ENCODE measurements around the gene SLC38A6.
"Not testable (repeated sequence)": the region's sequence is repeated elsewhere in the genome, so short reads cannot be mapped to it uniquely, and the experiment has no call there.

The SLC38A6 gene

DNA sequence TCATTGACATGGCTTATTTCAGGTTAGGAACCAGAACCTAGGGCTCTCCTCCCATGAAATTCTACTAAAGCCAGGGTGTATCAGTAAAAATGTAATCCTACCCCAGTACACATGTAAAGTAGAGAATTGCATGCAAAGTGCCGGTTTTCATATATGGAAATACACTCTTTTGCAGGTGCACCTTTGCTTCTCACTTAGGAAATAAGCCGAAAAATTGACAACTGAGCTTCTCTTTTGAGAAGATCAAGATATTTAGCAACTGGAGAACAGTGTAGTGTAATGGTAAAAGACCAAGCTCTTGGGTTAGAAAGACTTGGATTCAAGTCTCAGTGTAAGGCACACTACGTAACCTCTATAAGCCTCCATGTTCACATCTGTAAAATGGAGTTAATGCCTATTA lies 82.4 kb downstream of the SLC38A6 start:
- DNase-seq = no peak

DNA sequence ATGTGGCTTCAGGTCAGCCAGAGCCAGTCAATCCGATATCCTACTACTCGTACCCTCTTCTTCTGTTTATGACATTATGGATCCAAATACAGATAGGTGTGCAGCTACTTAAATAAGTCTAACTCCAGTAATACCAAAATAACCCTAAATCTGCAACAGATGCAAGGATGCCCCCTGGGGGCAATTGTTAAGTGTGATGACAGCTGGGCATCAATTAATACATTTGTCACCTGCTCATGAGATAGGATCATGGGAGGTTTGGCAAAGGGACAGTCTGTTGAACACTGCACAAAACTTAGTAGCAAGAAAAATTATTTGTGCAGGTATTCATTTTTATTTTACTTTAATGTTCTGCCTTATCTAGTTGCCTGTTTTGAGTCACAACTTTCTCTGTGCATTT lies 83.2 kb downstream of the SLC38A6 start:
- no peak for DNase-seq

- DNase-seq = no peak
Observed at GRCh38 chr14:61064856-61065255, 83.8 kb downstream of the SLC38A6 start.

- no peak for DNase-seq
Observed at GRCh38 chr14:61065656-61066055, 84.6 kb downstream of the SLC38A6 start.

- DNase-seq = not testable (repeated sequence)
Observed at GRCh38 chr14:61072442-61072841, 91.4 kb downstream of the SLC38A6 start.

DNA sequence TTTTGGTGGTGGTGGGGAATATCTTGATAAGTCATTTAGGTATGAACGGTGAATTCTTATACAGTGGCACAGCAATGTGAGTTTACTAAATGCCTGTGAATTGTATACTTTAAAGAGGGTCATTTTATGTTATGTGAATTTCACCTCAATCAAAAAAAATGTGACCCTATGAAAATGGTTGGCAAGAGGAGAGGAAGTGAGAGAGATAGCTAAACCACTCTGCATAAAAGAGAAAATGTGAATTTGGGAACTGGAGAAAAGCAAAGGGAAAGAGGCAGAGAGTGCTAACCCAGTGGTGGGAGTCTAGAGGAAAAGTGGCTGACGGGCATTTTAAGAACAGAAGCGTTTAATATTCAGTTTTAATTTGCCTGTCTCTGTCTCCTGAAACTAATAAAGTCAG lies 93.8 kb downstream of the SLC38A6 start:
- DNase-seq = no peak

DNA sequence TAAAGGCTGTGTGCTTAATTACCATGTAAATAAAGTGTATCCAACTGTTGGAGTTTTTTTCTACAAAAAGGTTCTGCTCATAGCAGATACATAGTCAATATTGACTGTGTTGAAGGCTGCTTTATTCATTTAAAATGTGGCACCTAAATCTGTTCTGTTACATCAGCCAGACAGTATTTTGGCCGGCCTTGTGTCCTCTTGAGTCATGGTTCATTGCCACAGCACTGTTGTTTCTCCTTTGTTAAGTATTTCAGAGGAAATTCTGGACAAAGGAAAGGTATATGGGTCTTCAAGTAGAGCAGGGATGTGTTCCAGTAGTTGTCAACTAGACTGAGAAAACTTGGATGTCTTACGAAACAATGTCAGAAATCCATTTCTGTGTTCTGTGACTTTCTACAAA lies 95.5 kb downstream of the SLC38A6 start:
- DNase-seq = no peak

- no peak for DNase-seq
Observed at GRCh38 chr14:61077437-61077836, 96.4 kb downstream of the SLC38A6 start.

DNA sequence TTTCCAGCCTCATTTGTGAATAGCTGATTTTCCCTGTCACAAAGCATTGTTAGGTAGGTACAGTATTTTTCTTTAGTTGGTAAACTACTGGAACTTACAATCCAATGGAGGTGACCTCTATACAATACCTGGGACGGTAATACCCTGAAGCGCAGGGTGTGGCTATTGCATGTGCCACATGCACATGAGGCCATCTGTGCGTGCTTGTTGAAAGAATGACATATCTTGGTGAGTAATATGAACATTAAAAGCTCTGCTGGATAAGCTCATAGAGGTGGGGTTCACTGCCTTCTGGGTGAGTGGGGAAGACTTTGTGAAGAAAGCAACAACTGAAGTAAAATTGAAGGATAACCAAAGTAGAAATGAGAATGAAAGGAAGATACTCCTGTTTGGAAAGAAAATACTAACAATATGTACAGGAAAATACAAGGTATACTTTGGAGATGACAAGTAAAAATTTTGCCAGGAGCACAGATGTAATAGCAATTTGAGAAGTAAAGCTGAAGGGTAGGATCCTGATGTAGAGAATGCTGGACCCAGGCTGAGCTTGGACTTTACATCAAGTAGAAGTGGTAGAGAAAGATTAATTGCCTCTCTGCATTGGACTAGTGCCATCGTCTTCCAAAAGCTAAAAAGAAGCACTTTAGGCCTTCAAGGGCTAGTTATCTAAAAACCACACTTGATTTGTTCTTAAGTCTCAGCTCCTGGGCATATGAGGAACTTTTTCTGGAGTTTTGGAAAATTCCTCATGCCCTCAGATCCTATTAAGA lies 97.1 kb downstream of the SLC38A6 start:
- DNase-seq = no peak

GRCh38 chr14:61080591-61081010 lies 99.6 kb downstream of the SLC38A6 start:
- no peak for DNase-seq

DNA sequence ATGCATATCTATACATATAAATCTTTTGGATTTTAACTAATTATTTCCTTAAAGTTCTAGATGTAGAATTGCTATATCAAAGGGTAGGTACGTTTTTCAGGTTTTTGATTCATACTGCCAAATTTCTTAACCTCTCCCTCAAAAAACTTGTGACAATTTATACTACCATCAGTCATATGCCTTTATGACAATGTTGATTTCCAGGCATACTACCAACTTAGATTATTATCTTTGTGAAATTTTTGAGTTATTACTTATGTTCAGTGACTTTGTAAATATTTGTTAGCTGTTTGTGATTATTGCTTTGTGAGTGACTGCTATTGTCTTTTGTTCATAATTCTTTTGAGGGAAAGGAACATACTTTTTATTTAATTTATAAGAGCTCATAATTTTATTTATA lies 107.0 kb downstream of the SLC38A6 start:
- no peak for DNase-seq

DNA sequence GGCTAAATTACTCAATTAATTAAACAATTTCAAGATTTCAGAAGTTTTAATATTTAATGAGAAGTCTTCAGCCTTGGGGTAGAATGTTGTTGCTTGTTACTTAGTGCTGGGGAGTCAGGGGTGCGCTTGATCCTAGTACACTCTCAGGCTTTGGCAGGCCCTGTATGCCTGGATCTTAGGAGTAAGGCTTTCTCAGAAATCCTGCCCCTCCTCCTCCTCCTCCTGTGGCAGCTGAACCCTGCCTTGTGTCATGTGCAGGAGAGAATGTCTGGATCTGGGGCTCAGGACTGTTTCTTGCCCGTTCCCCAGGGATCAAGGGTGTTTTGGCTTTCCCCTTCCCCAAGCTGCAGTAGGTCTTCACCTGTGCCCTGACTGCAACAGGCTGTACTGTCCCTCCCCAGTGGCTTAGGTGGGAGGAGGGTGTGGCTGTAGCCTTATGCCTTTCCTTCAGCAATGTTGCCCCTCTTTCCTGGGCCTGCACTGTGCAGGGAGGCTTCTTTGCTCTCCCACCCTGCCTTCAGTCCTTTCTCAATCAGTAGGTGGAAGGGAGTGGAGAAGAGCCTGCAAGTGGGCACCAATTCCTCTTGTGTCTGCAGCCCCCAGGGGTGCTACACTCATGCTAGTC lies 108.2 kb downstream of the SLC38A6 start:
- DNase-seq = no peak

DNA sequence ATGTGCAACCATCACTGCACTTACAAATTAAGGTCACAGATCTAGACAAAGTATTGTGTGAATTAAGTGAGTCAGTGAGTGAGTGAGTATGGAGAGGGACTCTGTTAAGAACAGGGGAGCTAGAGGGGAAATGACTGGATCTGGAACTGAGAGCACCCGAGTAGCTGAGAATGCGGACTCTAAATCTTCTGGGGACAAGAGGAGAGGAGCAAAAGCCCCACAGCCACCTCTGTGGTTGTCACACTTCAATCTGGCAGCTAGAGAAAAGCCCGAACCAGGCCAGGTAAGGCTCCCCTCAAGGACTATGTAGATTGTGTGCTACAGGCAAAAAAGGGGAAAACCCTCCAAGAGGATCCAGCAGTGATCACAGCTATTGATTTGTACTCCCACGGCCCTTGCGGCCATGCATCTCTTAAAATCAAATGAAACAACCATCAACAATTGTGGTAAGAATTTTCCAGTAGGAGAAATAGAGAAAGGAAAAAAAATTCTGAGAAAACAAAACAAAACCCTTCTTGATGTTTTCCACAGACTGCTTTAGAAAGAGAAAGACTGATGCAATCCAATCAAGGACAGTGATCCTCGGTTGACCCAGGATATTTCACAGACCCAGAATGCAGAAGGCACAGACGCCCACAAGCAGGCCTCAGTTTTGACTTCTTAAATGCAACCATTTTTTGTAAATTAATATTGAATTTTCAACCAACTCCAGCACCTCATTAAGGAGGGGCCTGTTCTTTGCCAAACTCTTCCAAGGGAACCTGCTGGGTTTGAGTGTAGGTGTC lies 109.6 kb downstream of the SLC38A6 start:
- DNase-seq = no peak

GRCh38 chr14:61091657-61092273 lies 110.7 kb downstream of the SLC38A6 start:
- DNase-seq = no peak

DNA sequence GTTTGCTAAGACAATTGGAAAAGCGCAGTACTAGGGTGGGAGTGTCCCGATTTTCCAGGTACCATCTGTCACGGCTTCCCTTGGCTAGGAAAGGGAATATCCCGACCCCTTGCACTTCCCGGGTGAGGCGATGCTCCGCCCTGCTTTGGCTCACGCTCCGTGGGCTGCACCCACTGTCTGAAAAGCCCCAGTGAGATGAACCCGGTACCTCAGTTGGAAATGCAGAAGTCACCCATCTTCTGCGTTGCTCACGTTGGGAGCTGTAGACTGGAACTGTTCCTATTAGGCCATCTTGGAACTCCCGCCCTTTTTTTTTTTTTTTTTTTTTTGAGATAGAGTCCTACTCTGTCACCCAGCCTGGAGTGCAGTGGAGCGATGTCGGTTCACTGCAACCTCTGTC lies 117.1 kb downstream of the SLC38A6 start:
- not testable (repeated sequence) for DNase-seq

DNA sequence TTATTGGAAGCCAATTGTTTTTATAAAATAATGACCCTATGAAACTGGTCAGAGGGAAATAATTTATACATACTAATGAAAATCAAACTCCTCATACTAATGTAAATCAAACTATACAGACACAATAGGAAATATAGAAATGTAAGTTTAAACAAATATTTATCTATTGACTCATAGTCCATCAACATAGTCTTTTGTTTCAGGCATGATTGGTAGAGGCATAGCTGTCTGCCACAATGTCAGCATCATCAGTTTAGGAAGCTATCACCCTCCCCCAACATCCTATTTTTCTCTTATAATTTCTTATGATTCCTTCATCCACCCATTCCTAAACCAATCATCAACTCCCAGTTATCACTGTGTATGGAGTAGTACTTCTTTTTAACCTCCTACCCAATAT lies 117.7 kb downstream of the SLC38A6 start:
- no peak for DNase-seq

DNA sequence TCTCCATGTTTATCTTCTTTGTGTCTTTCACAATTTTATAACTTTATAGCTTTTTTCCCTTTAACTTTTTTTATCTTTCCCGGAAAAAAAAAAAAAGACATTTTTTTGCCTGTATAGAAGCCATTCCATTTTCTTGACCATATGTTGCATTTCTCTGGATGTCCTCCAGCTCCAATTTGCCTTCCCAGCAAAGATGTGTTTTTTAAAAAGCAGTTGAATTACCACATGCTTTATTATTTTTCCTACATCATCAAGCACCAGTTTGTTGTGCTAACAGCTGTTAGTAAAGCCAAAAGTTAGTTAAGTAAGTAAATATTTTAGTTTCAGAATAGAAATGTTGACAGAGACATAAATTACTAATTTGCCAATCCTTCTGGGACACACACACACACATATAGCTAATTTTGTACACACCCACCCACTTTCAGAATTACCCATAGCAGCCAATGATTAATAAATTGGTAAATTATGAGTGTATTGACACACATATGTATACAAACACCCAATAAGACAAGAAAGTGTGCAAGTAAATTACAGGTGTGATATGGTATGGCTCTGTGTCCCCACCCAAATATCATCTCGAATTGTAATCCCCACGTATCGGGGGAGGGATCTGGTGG lies 118.3 kb downstream of the SLC38A6 start:
- DNase-seq = no peak

DNA sequence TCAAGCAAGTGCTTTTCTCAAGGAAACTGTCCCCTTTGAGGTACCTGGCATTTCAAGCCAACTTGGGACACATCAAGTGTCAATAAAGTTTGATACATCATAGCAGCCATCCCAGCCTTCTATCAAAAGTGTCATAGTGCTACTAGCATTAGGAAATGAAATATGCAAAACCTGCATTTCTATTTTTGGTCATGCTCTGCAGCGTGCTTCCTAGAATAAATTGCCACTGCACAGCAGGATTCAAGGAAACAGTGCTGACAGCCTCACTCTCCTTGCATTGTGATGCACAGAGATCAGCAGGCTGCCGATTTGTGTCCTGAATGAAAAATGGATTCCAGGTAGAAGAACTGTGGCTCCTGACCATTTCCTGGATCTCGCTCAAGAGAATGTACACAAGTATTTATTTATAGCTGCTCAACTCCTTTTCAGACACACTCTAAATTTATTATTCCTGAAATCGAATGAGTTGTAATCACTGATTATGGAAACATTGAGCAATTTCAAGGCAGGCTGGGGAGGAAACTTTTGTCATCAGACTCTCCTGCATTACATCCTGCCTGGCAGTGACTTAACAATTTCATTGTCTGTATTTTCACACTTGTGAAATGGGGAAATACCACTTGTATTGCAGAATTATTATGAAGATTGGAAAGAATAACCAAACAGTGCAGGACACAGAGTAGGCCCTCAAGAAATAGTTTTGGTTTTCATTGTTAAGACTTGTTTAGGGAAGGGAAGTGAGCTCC lies 120.9 kb downstream of the SLC38A6 start:
- DNase-seq = no peak

Measured in cortex of kidney (tissue), 1 donor.